HepG2 (cell line): Measurements from ENCODE around the gene ETV6. TPM values are rescaled to one million over a fixed set of nuclear protein-coding genes. Genes with fewer than 3 reads are reported as not detected.
A peak's percentile ranks its signal among the peaks of the same experiment; 100 is the strongest.

Source experiments
- AHDC1 ChIP-seq: sonication (generic); formaldehyde crosslinking; IDR thresholded peaks from 2 replicates; pipeline ENCODE4 v1.5.1; 2020; ENCODE audit warnings: mild to moderate bottlenecking, missing genetic modification reagents, borderline replicate concordance
- ATRX ChIP-seq: sonication (generic); formaldehyde crosslinking; IDR thresholded peaks from 2 replicates; pipeline ENCODE4 v1.4.0; 2020; ENCODE audit warnings: missing genetic modification reagents, borderline replicate concordance
- HNRNPLL ChIP-seq: fragments of 200-400 bp; formaldehyde crosslinking; IDR thresholded peaks from 2 replicates; pipeline ENCODE4 v1.6.1; 2017; ENCODE audit warnings: mild to moderate bottlenecking, low read depth, low read length; ENCODE audit not compliant: poor library complexity, severe bottlenecking
- NR2F1 ChIP-seq, 2 experiments: fragments of 450-650 bp in 1 of 2; formaldehyde crosslinking in 1 of 2; IDR thresholded peaks; 2 replicates each; pipeline versions ENCODE4 v1.5.0 to v1.6.1; 2016 to 2020; ENCODE audit warnings: mild to moderate bottlenecking in 1 of 2, missing compliant biosample characterization in 1 of 2, missing genetic modification reagents in 1 of 2, moderate library complexity in 1 of 2
- PATZ1 ChIP-seq: sonication (generic); formaldehyde crosslinking; IDR thresholded peaks from 2 replicates; pipeline ENCODE4 v1.4.0; 2020; ENCODE audit warnings: missing genetic modification reagents
- PHF20 ChIP-seq: sonication (generic); formaldehyde crosslinking; IDR thresholded peaks from 2 replicates; pipeline ENCODE4 v1.5.0; 2020; ENCODE audit warnings: mild to moderate bottlenecking, missing genetic modification reagents
- SRSF4 ChIP-seq: fragments of 200-400 bp; formaldehyde crosslinking; IDR thresholded peaks from one replicate; pipeline ENCODE4 v1.6.1; 2018; ENCODE audit warnings: mild to moderate bottlenecking, low read depth, low read length, moderate library complexity; ENCODE audit not compliant: poor library complexity, severe bottlenecking
- STAG1 ChIP-seq: sonication (generic); formaldehyde crosslinking; IDR thresholded peaks from 2 replicates; pipeline ENCODE4 v1.4.0; 2020; ENCODE audit warnings: missing genetic modification reagents
- ZBTB7B ChIP-seq: sonication (generic); formaldehyde crosslinking; IDR thresholded peaks from 2 replicates; pipeline ENCODE4 v1.4.0; 2020; ENCODE audit warnings: missing genetic modification reagents
- ZFP82 ChIP-seq: sonication (generic); formaldehyde crosslinking; IDR thresholded peaks from 2 replicates; pipeline ENCODE4 v1.5.1; 2020; ENCODE audit warnings: mild to moderate bottlenecking, missing genetic modification reagents, borderline replicate concordance
- ZNF230 ChIP-seq: sonication (generic); formaldehyde crosslinking; IDR thresholded peaks from 2 replicates; pipeline ENCODE4 v1.4.0; 2020; ENCODE audit warnings: mild to moderate bottlenecking, missing genetic modification reagents
- ZNF331 ChIP-seq: sonication (generic); formaldehyde crosslinking; IDR thresholded peaks from 2 replicates; pipeline ENCODE4 v1.4.0; 2020; ENCODE audit warnings: missing genetic modification reagents
- ZNF34 ChIP-seq: sonication (generic); formaldehyde crosslinking; IDR thresholded peaks from 2 replicates; pipeline ENCODE4 v1.4.0; 2020; ENCODE audit warnings: mild to moderate bottlenecking, missing genetic modification reagents, borderline replicate concordance
- ZNF354B ChIP-seq: sonication (generic); formaldehyde crosslinking; IDR thresholded peaks from 2 replicates; pipeline ENCODE4 v1.8.0; 2022; ENCODE audit warnings: mild to moderate bottlenecking, missing genetic modification reagents
- ZNF709 ChIP-seq: sonication (generic); formaldehyde crosslinking; IDR thresholded peaks from 2 replicates; pipeline ENCODE4 v1.5.0; 2020; ENCODE audit warnings: mild to moderate bottlenecking, missing genetic modification reagents
- ZNF790 ChIP-seq: sonication (generic); formaldehyde crosslinking; IDR thresholded peaks from 2 replicates; pipeline ENCODE4 v1.8.0; 2022; ENCODE audit warnings: missing genetic modification reagents, mild to moderate bottlenecking, borderline replicate concordance
- polyA plus RNA-seq, 8 experiments: library from polyadenylated mRNA; depleted of rRNA in 3 of 8; stranded (reverse) in 7 of 8; unstranded in 1 of 8; fragments of >200 nt; fragmentation: Illumina TruSeq in 4 of 8; extraction: Trizol in 4 of 8; gene quantifications; 2 replicates each; pipeline versions ENCODE4 v1.2.1 to v1.2.3, GENCODE V29; 2011 to 2016; ENCODE audit warnings: low read depth in 4 of 8, missing spikeins in 1 of 8, mixed read lengths in 1 of 8; ENCODE audit not compliant: insufficient read depth in 1 of 8
- total RNA-seq, 5 experiments: library from RNA; depleted of rRNA; stranded (reverse); fragments of >200 nt; fragmentation: Illumina TruSeq; extraction: Trizol; gene quantifications; 2 replicates each; pipeline ENCODE4 v1.2.3, GENCODE V29; 2016; ENCODE audit warnings: low read depth in 1 of 5
- TF ChIP-seq, protein P1 (sequence below): sonication (generic); formaldehyde crosslinking; IDR thresholded peaks from 2 replicates; pipeline ENCODE4 v1.4.0; 2020; ENCODE audit warnings: missing genetic modification reagents
- TF ChIP-seq, protein P2 (sequence below): sonication (generic); formaldehyde crosslinking; IDR thresholded peaks from 2 replicates; pipeline ENCODE4 v1.5.0; 2020; ENCODE audit warnings: mild to moderate bottlenecking, missing genetic modification reagents

The ETV6 gene
- total and polyA plus RNA-seq, 2 of the 13 experiments (the other 11 are each of a cell fraction or from before 2014, with no cell fraction given), result 2.2 to 3.0 TPM

DNA sequence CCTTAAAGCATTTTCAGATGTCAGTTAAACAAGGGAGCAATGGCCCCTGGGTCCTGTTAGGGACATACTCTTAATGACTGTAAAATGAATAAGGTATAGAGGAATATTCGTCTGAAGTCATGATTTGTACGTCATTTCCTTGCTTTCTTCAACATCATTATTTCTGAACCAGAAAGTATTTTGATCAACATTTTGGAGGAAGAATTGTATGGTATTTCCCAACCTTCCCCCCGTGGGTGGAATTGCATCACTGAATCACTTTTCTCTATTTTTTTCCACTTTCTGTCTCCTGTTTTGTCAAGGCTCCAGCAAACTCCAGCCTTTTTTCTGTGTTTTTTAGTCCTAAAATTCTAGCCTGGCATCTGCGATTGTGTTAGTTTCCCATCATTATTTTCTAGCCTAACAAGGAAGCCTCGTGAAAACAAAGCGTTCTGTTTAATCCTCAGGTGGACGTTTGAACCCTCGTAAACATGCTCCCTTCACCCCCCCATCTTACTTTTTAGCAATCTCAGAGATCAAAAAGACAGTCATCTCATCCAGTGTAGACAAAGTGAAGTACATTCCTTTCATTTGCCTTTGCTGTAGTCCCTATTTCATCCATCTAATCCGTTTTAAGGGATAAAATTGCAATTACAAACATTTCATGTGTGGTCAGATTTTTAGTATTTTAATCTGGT, 62.3 kb downstream of the ETV6 start (continued):
- TF ChIP-seq PATZ1 (CRISPR knock-in tag), result peak; percentile 95
- TF ChIP-seq ZNF354B (CRISPR knock-in tag), result no peak
- no peak for TF ChIP-seq NR2F1 (CRISPR knock-in tag; IDR thresholded peaks at IDR 0.05)
- TF ChIP-seq PHF20 (CRISPR knock-in tag), result no peak
- TF ChIP-seq ZBTB7B (CRISPR knock-in tag), result no peak
- TF ChIP-seq ATRX (CRISPR knock-in tag), result no peak
- no peak for TF ChIP-seq STAG1 (CRISPR knock-in tag)
- TF ChIP-seq, protein P1, sequence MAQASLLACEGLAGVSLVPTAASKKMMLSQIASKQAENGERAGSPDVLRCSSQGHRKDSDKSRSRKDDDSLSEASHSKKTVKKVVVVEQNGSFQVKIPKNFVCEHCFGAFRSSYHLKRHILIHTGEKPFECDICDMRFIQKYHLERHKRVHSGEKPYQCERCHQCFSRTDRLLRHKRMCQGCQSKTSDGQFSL (CRISPR knock-in tag), result peak; percentile 74; the same call in 1 of the 2 replicates
- TF ChIP-seq AHDC1 (CRISPR knock-in tag), result peak; percentile 60; the same call in 1 of the 2 replicates
- no peak for TF ChIP-seq ZNF709
- no peak for TF ChIP-seq ZNF331 (CRISPR knock-in tag)
- no peak for TF ChIP-seq ZNF790 (CRISPR knock-in tag)
- no peak for TF ChIP-seq SRSF4
- TF ChIP-seq ZNF230 (CRISPR knock-in tag), result no peak
- no peak for TF ChIP-seq HNRNPLL
- TF ChIP-seq ZFP82, result no peak
- no peak for TF ChIP-seq ZNF34 (CRISPR knock-in tag)
- TF ChIP-seq, protein P2, sequence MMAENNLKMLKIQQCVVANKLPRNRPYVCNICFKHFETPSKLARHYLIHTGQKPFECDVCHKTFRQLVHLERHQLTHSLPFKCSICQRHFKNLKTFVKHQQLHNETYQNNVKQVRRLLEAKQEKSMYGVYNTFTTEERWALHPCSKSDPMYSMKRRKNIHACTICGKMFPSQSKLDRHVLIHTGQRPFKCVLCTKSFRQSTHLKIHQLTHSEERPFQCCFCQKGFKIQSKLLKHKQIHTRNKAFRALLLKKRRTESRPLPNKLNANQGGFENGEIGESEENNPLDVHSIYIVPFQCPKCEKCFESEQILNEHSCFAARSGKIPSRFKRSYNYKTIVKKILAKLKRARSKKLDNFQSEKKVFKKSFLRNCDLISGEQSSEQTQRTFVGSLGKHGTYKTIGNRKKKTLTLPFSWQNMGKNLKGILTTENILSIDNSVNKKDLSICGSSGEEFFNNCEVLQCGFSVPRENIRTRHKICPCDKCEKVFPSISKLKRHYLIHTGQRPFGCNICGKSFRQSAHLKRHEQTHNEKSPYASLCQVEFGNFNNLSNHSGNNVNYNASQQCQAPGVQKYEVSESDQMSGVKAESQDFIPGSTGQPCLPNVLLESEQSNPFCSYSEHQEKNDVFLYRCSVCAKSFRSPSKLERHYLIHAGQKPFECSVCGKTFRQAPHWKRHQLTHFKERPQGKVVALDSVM (CRISPR knock-in tag), result no peak
